ENCODE measurements around the gene CCDC24. TPM values are rescaled to one million over a fixed set of nuclear protein-coding genes. Genes with fewer than 3 reads are reported as not detected.

CCDC24 gene
- total and polyA plus RNA-seq, 2 of the 13 experiments (the other 11 are each of a cell fraction or from before 2014, with no cell fraction given) = 1.4 to 2.9 TPM

- TF ChIP-seq, protein P1, sequence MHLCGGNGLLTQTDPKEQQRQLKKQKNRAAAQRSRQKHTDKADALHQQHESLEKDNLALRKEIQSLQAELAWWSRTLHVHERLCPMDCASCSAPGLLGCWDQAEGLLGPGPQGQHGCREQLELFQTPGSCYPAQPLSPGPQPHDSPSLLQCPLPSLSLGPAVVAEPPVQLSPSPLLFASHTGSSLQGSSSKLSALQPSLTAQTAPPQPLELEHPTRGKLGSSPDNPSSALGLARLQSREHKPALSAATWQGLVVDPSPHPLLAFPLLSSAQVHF (CRISPR knock-in tag; IDR thresholded peaks at IDR 0.05) = peak; percentile 80
- TF ChIP-seq JUN (CRISPR knock-in tag; IDR thresholded peaks at IDR 0.05) = 0 out of 2 replicates have a peak, but pooled peaks have one; percentile 11
- no peak for TF ChIP-seq CCAR2 (optimal IDR thresholded peaks at IDR 0.05; ENCODE audit: low read depth, low read length)
- TF ChIP-seq ZNF382 (CRISPR knock-in tag; IDR thresholded peaks at IDR 0.05; ENCODE audit: borderline replicate concordance) = no peak
- TF ChIP-seq ZNF512B (CRISPR knock-in tag; IDR thresholded peaks at IDR 0.05; ENCODE audit: borderline replicate concordance) = no peak
- peak; percentile 77; the same call in 1 of the 2 replicates for TF ChIP-seq TOE1 (CRISPR knock-in tag; IDR thresholded peaks at IDR 0.05)
- TF ChIP-seq CBX5 (CRISPR knock-in tag; IDR thresholded peaks at IDR 0.05; ENCODE audit: borderline replicate concordance) = peak; percentile 73; the same call in 1 of the 2 replicates
- TF ChIP-seq, protein P2, sequence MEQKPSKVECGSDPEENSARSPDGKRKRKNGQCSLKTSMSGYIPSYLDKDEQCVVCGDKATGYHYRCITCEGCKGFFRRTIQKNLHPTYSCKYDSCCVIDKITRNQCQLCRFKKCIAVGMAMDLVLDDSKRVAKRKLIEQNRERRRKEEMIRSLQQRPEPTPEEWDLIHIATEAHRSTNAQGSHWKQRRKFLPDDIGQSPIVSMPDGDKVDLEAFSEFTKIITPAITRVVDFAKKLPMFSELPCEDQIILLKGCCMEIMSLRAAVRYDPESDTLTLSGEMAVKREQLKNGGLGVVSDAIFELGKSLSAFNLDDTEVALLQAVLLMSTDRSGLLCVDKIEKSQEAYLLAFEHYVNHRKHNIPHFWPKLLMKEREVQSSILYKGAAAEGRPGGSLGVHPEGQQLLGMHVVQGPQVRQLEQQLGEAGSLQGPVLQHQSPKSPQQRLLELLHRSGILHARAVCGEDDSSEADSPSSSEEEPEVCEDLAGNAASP (CRISPR knock-in tag; IDR thresholded peaks at IDR 0.05; ENCODE audit: borderline replicate concordance) = peak; percentile 62
- no peak for TF ChIP-seq NKX3-1 (CRISPR knock-in tag; IDR thresholded peaks at IDR 0.05)
- TF ChIP-seq DNMT1 (CRISPR knock-in tag; IDR thresholded peaks at IDR 0.05) = no peak; the same call in 1 of the 2 replicates
- TF ChIP-seq ZNF891 (CRISPR knock-in tag; IDR thresholded peaks at IDR 0.05) = 0 out of 2 replicates have a peak, but pooled peaks have one; percentile 66
- peak; percentile 82; the same call in 1 of the 2 replicates for TF ChIP-seq RARG (CRISPR knock-in tag; IDR thresholded peaks at IDR 0.05; ENCODE audit: low read depth)
- no peak for TF ChIP-seq ZSCAN12 (CRISPR knock-in tag; IDR thresholded peaks at IDR 0.05)
- TF ChIP-seq KLF12 (CRISPR knock-in tag; IDR thresholded peaks at IDR 0.05; ENCODE audit: borderline replicate concordance) = peak; percentile 77; the same call in 1 of the 2 replicates
- TF ChIP-seq MXD1 (CRISPR knock-in tag; IDR thresholded peaks at IDR 0.05) = peak; percentile 93; the same call in 1 of the 2 replicates
- TF ChIP-seq NFKBIZ (CRISPR knock-in tag; IDR thresholded peaks at IDR 0.05) = 0 out of 2 replicates have a peak, but pooled peaks have one; percentile 36
- TF ChIP-seq ZNF800 (CRISPR knock-in tag; IDR thresholded peaks at IDR 0.05) = 0 out of 2 replicates have a peak, but pooled peaks have one; percentile 9
- TF ChIP-seq SRSF1 (optimal IDR thresholded peaks at IDR 0.05; ENCODE audit: low read depth, low read length) = peak; percentile 56
- no peak for TF ChIP-seq CERS6 (CRISPR knock-in tag; IDR thresholded peaks at IDR 0.05)
- TF ChIP-seq ZNF263 (CRISPR knock-in tag; IDR thresholded peaks at IDR 0.05) = peak; percentile 26; the same call in 1 of the 2 replicates
Observed at GRCh38 chr1:43946236-43947060, 45.0 kb upstream of the CCDC24 start, which contains the start of gene IPO13 (continued).

All from HepG2 (cell line).